Psoas muscle (tissue), 8 donors: ENCODE data around the gene TRIM37. TPM values are rescaled to one million over a fixed set of nuclear protein-coding genes. Genes with fewer than 3 reads are reported as not detected.
"Not testable (repeated sequence)": the region's sequence is repeated elsewhere in the genome, so short reads cannot be mapped to it uniquely, and the experiment has no call there.

ENCODE experiments used
- ATAC-seq, 4 donors: fragments of 200-7000 bp; cut with Tn5 transposase; one replicate each; pipeline ENCODE4 v1.9.1; 2020; ENCODE audit warnings: moderate library complexity in 3 of 4, mild to moderate bottlenecking in 2 of 4
- DNase-seq, 2 donors: peaks; one replicate each; pipeline ENCODE4 v3.0.0-alpha.2; 2020
- H3K27ac ChIP-seq: fragments of 200-600 bp; one replicate; pipeline ENCODE4 v1.8.0; 2022
- H3K27me3 ChIP-seq, 3 donors: fragments of 200-600 bp in 1 of 3; one replicate each; pipeline versions ENCODE4 v1.6.1 to v1.8.0; 2013 to 2022; ENCODE audit warnings: low read length in 2 of 3, mild to moderate bottlenecking in 2 of 3, moderate library complexity in 1 of 3; ENCODE audit not compliant: insufficient read depth in 3 of 3
- H3K36me3 ChIP-seq, 2 donors: fragments of 200-600 bp in 1 of 2; one replicate each; pipeline versions ENCODE4 v1.6.1 to v1.8.0; 2013 to 2022; ENCODE audit warnings: low read depth in 1 of 2, mild to moderate bottlenecking in 1 of 2, moderate library complexity in 1 of 2; ENCODE audit not compliant: insufficient read depth in 1 of 2
- H3K4me1 ChIP-seq: fragments of 200-600 bp; one replicate; pipeline ENCODE4 v1.8.0; 2022
- H3K4me3 ChIP-seq: fragments of 200-600 bp; one replicate; pipeline ENCODE4 v1.8.0; 2022; ENCODE audit warnings: mild to moderate bottlenecking
- H3K9me3 ChIP-seq: fragments of 200-600 bp; one replicate; pipeline ENCODE4 v1.8.0; 2022
- CTCF ChIP-seq: fragments of 200-600 bp; IDR thresholded peaks from one replicate; pipeline ENCODE4 v1.8.0; 2022; ENCODE audit warnings: antibody characterized with exemption
- WGBS, 3 donors: extraction: QIAGEN DNeasy Blood & Tissue Kit; methylation state at CpG; one replicate each; pipeline versions ENCODE4 v1.1.6 to v1.1.7; 2013; 5-methylcytosine and 5-hydroxymethylcytosine counted together
- intact Hi-C, 2 donors: fragments of 100-400 bp; cut with DNase I; formaldehyde crosslinking; loops; one replicate each; pipeline versions ENCODE4 v1.11.0 to v1.14.2; 2022
- polyA plus RNA-seq, 3 donors: library from polyadenylated mRNA; stranded (reverse); fragments of 200-250 nt; gene quantifications; one replicate each; pipeline ENCODE4 v1.2.3, GENCODE V29; 2013
- total RNA-seq, 4 donors: library from RNA; stranded (reverse); fragmentation: NEBNext Ultra II Directional in 2 of 4; extraction: Animal tissue kit (Norgen Biotek cat#: 25700) in 2 of 4; gene quantifications; one replicate each; pipeline versions ENCODE4 v1.2.1 to v1.2.4, GENCODE V29; 2021 to 2023
- donor health status: healthy with polysubstance abuse.
- donor health status: DM: no; HTN: no; CAD: no; lungs with moderate emphysema.
- donor health status: Bipolar disorder and iron deficiency.
- donor health status: healthy.
- donor health status: DM: yes; HTN: yes; CAD: no.
- donor health status: DM: no; HTN: no; CAD: no.
- donor health status: DM: no; HTN: no; CAD: no.
- donor health status: DM: yes; HTN: yes; CAD: no.

TRIM37 gene
- total and polyA plus RNA-seq, 7 donors: 6.8 to 17.6 (median 14.2) TPM

GRCh38 chr17:59097876-59098275, 8.8 kb downstream of the TRIM37 start:
- no peaks in the 10 kb centered on the region for H3K27me3 ChIP-seq
- intact Hi-C loops: no loop called here
- TF ChIP-seq CTCF: no peak
- peaks cover 7% of the 10 kb centered on the region for H3K9me3 ChIP-seq
- no peak overlapping the region for H3K4me3 ChIP-seq
- DNase-seq (no peak), ATAC-seq (no peak)
- peaks cover 0 to 20% of the 10 kb centered on the region in 2 donors for H3K36me3 ChIP-seq
- H3K4me1 ChIP-seq: no peaks in the 10 kb centered on the region
- no peak overlapping the region for H3K27ac ChIP-seq

GRCh38 chr17:59094861-59095530, 11.7 kb downstream of the TRIM37 start:
- DNase-seq (no peak), ATAC-seq (no peak)
- intact Hi-C loops: no loop called here
- H3K4me1 ChIP-seq: no peaks in the 10 kb centered on the region
- peaks cover 0 to 9% of the 10 kb centered on the region in 2 donors for H3K36me3 ChIP-seq
- no peak for TF ChIP-seq CTCF
- no peak overlapping the region for H3K4me3 ChIP-seq
- no peaks in the 10 kb centered on the region for H3K27me3 ChIP-seq
- WGBS, 3 donors: 87 to 90% (median 87%) methylated on average over 6 of the region's 6 CpGs
- H3K9me3 ChIP-seq: peaks cover 7% of the 10 kb centered on the region
- H3K27ac ChIP-seq: no peak overlapping the region

- 22 to 28% (median 27%) methylated on average over 8 of the region's 8 CpGs for WGBS, 3 donors
- Histone ChIP-seq H3K4me1 (no peaks in the 10 kb centered on the region), H3K4me3 (no peak overlapping the region), H3K9me3 (peaks cover 7% of the 10 kb centered on the region), H3K36me3 (peaks cover 0 to 20% of the 10 kb centered on the region in 2 donors), H3K27ac (no peak overlapping the region), H3K27me3 (no peaks in the 10 kb centered on the region)
- ATAC-seq (peak in 2 of 4 donors; percentile 8 to 46), DNase-seq (peak; percentile 40 to 64)
- intact Hi-C loops: no loop called here
- TF ChIP-seq CTCF: no peak
These were observed 12.9 kb downstream of the TRIM37 start for GRCh38 chr17:59093702-59094231.

- no peak for TF ChIP-seq CTCF
- Histone ChIP-seq H3K27me3 (no peaks in the 10 kb centered on the region), H3K36me3 (peaks cover 0 to 25% of the 10 kb centered on the region in 2 donors), H3K27ac (peak overlapping the region; percentile 11), H3K4me3 (no peak overlapping the region), H3K4me1 (no peaks in the 10 kb centered on the region), H3K9me3 (peaks cover 5% of the 10 kb centered on the region)
- intact Hi-C loops: no loop called here
- ATAC-seq: no peak
- no peak for DNase-seq
- 38 to 48% (median 44%) methylated on average over 4 of the region's 4 CpGs for WGBS, 3 donors
These were observed 13.5 kb downstream of the TRIM37 start for GRCh38 chr17:59093145-59093701.

- H3K9me3 ChIP-seq, H3K27ac ChIP-seq, ATAC-seq, intact Hi-C loops, DNase-seq, H3K4me1 ChIP-seq, H3K27me3 ChIP-seq, H3K4me3 ChIP-seq: not testable (repeated sequence)
- WGBS, 3 donors: 83 to 95% (median 86%) methylated on average over 12 of the region's 12 CpGs
- peaks cover 0 to 43% of the 10 kb centered on the region in 2 donors for H3K36me3 ChIP-seq
These were observed 16.1 kb downstream of the TRIM37 start for GRCh38 chr17:59090593-59090992.
